HK-2 (cell line): ENCODE measurements around the gene TFDP1.
"Not testable (repeated sequence)": the region's sequence is repeated elsewhere in the genome, so short reads cannot be mapped to it uniquely, and the experiment has no call there.

Source experiments
- DNase-seq: peaks from one replicate; pipeline ENCODE4 v3.0.0-alpha.2; 2018; ENCODE audit not compliant: unreplicated experiment

The TFDP1 gene

DNA sequence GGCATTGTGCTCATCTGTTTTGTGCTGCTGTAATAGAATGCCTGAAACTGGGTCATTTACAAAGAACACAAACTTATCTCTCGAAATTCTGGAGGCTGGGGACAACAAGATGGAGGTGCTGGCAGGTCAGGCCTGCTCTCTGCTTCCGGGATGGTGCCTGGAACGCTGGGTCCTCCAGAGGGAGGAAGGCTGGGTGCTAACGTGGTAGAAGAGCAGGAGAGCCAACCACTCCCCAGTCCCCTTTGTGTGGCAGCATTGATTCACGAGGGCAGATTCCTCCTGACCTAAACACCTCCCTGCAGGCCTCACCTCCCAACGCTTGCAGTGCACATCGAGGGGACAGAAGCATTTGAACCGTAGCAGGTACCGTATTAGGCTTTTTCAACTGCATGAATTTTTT is 34.1 kb upstream of the TFDP1 start:
- no peak for DNase-seq

DNA sequence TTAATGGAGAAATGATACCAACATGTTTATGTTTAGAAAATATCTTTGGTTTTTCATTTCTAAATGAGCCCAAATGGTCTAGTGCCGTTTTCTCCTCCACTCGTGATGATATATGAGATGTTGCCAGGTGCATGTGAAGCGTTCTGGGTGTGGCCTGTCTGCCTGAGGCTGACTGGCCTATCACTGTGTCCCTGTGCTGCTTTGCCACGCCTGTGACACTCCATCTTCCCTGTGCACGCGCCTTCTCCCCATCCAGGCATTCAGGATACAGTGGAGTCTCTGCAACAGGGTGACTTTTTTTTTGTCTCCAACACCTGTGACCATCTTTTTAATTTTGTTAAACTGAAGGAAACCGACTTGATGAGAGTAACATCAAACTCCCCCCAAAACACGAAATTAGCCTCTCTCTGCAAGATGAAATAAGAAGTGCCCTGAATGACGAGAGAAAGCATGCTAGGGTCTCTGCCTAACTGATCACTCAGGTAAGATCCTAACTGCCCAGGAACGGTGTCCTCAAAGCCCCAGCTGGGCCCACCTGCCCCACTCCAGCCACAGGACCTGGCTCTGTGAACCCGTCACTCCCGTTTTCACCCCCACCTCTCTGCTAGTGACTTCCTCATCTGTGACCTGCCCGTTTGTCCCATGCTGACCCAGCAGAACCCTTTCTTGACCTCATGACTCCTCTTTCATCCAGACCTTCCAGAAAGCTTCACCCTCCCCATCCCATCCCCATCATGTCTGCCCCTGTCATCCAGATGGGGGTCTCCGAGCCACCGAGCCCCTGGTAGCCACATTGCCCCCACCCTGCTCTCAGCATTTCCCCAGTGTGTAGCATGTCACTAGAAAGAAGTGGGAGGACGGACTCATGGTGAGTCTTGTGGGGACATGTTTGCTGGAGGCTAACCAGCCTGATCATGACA is 33.2 kb upstream of the TFDP1 start:
- no peak for DNase-seq

DNA sequence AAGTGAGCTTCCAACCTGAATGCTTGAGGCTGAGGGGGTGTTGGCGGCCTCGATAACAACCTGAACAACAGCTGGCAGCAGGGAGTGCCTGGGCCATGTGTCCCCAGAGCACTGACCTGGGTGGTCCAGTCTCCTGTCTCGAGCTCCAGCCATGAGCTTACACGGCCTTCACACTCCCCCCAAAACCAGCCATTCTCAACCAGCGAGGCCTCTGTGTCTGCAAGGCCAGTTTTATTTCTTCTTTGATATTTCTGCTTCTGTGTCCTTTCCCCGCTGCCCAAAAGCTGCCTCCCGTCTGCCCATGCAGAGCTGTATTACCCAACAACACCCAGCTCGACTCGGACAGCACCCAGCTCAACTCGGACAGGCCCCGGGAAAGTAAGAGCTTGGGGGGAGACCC is 32.5 kb upstream of the TFDP1 start:
- no peak for DNase-seq

DNA sequence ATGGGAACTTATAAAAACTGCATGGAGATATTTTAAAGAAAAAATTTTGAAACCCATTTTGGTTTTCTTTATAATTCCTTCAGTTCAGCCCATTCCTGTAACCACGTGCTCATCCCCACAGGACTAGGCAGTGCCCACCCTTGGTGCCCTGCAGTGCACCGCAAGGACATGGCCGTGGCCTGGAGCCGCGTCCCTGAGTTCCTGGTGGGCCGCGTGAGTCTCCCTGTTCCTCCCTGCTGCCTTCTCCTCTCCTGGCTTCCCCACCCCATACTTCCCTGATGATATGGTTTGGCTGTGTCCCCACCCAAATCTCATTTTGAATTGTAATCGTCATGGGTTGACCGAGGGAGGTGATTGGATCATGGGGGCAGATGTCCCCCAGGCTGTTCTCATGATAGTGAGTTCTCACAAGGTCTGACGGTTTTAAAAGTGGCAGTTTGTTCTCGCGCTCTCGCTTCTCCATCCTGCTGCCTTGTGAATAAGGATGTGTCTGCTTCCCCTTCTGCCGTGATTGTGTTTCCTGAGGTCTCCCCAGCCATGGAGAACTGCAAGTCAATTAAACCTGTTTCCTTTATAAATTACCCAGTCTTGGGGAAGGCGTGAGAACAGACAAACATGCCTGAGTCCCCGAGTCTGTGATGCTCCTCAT is 31.6 kb upstream of the TFDP1 start:
- no peak for DNase-seq

DNA sequence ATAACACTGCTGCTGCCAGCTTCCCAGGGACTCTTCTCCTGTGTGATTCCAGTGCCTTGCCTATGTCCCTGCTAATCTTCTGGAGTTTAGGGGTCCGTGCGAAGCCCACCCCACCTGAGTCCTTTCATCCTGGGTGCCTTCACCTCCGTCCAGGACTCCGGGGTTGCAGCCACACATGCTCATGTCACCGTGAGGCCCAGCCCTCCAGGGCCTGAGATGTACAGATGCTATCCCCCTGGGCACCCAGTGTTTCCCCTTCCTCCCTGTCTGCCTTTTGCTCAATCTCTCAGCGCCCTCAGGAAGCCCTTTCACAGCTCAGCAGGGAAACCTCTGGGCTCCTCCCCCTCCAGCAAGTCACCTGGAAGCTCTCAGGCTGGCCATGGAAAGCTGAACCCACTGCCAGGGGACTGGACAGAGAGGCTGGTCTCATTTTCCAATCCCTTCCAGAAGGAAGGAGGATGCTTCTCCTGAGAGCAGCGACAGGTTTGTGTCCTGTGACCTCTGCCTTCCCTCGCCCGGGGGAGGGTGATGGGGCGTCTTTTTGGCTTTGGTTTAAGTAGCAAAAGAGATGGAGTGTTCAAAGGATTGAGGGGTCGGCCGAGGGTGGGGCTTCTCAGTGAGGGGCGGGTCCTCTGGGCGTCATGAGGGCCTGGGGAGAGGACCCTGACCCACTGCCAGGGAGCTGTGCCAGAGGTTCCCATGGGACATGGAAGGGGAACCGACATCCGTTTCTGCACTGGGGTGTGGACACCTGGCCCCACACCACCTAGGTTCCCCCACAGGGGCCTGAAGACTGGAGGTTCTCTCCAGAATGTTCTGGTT is 30.8 kb upstream of the TFDP1 start:
- DNase-seq = no peak

DNA sequence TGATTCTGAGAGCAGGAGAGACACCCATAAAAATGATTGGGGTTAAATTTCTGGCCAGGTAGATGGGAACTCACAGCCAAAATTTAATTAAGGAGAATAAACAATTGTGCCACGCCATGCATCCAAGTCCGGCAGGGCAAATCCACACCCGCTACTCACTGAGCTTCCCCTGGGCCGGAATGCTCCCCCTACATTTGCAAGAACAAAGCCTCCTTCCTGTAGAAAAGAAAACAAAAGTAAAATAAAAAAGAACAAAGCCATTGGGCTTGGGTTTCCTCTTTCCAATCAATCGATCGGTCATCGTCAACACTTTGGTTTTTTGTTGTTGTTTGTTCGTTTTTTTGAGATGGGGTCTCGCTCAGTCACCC is 30.2 kb upstream of the TFDP1 start:
- no peak for DNase-seq

DNA sequence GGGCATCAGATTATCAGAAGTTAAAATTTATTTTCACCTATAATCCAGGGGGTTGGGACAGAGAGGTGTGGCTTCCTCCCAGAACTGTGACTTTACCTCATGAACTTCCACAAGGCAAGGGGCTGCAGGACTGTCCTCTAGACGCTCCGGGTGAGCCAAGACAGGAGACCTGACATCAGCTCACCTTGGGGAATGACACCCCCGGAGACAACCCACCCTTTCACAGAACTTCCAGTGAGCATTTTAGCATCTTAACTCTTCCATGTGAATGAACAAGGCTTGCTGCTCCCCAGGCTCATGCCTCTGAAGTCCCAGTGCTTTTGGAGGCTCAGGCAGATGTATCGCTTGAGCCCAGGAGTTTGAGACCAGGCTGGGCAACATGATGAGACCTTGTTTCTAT is 29.4 kb upstream of the TFDP1 start:
- no peak for DNase-seq

DNA sequence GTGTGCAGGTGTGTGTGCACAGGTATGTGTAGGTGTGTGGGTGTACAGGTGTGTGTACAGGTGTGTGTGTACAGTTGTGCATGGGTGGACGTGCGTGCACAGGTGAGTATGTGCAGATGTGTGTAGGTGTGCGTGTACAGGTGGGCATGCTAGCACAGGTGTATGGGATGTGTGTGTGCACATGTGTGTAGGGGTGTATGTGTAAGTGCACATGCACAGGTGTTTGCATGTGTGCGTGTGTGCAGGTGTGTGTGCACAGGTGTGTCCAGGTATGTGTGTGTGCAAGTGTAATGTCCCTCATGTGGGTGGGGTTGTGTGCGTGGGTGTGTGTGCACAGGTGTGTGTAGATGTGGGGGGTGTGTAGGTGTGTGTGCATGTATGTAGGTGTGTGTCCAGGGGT is 27.5 kb upstream of the TFDP1 start:
- no peak for DNase-seq

DNA sequence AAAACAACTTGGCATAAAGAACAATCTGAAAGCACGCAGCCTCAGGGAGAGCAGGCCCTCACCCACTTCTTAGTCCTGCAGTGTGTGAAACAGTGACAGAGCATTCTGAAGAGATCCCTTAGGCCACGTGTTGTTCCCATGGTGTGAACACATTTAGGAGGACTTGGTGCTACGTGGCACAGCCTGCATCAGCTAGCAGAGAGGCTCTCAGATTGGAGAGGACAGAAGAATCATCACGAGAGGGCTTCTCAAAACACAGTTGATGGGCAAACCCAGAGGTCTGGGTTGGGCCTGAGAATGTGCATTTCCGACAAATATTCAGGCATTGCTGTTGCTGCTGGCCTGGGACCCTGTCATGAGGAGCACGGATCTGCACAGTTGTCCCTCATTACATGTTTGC is 26.1 kb upstream of the TFDP1 start:
- no peak for DNase-seq

DNA sequence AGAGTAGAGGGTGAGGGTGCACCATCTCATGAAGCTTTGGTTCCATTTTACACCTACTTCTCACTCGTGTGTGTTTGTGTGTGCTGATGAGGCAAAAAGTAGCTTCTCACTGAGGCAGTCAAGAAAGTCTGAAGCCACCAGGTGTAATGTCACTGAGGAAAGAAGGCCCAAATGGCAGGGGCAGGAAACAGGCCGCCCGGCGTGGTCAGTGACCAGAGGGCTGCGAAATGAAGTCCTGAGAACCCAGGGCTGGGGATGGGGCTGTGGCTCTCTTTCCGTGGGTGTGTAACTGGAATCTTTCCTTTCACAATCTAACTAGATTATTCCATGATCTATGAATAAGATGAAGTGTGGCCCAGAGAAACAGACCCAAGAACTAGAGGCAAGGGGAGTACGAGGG is 25.5 kb upstream of the TFDP1 start:
- no peak for DNase-seq

DNA sequence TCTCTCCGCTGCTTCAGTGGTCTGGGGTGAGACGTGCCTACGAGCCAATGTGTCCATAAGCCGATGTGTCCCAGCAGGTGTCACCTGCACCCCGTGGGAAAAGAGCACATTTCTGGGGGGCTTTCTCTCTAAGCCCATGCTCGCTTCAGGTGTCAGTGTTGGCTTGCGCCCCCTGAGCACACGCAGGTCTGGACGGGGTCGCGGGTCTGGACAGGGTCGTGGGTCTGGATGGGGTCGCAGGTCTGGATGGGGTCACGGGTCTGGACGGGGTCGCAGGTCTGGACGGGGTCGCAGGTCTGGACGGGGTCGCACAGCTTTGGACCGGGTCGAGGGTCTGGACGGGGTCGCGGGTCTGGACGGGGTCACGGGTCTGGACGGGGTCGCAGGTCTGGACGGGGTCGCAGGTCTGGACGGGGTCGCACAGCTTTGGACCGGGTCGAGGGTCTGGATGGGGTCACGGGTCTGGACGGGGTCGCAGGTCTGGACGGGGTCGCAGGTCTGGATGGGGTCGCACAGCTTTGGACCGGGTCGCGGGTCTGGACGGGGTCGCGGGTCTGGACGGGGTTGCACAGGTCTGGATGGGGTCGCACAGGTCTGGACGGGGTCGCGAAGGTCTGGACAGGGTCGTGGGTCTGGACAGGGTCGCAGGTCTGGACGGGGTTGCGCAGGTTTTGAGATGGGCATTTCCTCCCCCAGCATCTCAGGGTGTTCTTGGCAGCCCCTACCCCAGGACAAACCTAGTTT is 24.5 kb upstream of the TFDP1 start:
- DNase-seq = no peak

DNA sequence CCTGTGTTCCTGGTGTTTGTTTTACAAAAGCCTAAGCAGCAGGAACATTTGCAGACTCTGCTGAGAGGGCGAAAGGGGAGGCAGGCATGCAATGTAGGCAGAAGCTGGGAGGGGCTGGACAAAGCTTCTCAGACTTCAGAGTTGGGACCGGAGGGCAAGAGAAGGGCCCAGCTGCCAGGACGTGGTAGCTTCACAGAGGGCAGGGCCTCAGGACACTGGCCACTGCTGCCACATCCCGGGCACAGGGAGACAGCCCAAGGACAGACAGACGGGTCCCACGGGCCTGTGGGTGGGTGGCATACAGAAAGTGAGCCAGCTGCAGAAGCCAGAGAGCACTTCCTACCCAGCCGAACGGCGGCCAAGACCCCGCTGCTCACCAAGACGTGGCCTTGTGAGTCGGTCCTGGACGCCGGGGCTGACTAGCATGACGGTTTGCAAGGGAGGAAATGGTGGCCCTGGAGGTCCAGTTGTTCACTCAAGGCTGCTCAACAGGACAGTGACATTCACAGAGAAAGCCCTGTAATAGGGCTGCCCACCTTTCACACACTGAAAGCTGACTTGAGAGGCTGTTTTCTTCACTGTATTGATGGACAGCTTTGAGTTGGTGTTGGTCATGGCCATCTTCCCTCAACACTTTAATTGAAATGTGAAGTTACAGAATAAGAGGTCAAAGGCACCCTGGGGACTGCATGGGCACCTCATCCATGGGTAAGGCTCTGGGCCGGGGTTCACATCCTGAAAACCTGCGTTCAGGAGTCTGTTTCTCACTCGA is 23.7 kb upstream of the TFDP1 start:
- DNase-seq = no peak

DNA sequence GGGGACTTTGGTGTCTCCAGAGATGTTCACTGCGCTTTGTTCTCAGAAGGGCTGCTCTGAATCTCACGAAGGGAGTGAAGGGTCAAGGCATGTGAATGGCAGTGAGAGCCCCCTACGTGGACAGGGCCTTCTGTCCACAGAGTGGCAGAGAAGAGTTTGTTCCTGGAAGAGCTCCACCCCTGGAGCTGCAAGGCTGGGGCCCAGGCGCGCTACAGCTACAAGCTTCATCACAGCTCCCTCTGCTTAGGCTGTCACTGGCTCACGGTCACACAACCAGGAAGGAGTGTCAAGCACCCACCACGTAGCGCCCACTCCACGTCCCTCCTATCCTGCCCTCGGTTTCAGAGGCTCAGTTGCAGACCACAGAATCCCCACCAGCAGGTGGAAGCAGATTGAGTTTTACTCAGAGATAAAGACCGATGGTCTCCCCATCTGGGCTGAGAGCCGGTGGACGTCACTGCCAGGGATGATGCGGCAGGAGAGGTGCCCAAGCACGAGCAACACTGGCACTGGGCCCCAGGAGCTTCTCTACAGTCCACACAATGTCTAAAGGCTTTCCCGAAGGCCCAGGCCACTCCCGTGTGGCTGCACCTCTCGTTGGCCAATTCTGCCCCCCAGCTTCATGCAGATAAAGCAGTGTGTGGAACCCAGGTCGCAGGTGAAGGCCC is 23.0 kb upstream of the TFDP1 start:
- no peak for DNase-seq

DNA sequence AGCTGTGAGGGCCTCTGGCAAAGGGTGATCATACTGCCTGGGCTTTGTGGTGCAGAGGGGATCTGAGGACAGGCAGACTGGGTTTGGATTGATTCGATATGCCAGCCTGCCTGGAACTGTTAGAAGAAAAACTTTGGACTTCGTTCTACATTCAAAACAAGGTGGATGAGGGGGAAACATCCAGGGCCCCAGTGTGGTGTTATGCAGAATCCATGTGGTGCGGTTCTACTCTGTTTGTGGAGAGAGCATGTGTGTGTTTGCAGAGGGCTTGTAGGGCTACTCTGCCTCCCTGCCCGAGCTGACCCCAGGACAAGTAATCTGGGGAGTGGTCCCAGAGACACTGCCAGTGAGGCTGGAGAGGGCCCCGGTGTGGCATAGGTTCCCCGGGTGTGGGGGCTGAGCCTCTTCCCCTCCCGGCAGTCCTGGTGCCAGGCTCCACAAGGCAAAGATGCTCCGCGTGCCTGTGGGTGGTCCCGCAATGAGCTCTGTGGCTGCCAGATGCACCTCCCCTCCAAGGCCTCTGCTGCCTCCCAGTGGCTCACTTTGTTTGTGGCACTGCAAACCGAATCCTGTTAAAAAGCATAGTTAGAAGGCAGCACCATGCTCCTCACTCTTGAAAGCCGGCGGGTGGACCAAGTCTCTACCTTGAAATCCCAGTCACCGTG is 22.3 kb upstream of the TFDP1 start:
- DNase-seq = peak; percentile 32

DNA sequence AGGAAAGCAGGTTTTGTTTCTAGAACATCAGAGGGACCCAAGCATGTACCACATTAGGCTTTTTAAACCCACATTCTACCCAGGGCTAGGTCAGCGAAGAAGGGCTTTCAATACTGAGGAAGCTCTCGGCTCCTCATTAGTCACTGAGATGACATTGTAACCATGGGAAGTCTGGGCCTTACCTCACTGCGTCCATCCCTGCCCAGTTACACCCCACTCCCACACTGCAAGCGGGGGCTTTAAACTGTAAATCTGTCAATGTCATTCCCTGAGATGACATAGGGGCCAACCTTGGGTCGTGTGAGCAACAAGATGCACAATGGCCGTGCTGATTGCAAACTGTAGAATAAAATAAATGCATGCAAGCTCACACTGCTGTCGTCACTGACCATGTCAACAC is 21.7 kb upstream of the TFDP1 start:
- DNase-seq = no peak

DNA sequence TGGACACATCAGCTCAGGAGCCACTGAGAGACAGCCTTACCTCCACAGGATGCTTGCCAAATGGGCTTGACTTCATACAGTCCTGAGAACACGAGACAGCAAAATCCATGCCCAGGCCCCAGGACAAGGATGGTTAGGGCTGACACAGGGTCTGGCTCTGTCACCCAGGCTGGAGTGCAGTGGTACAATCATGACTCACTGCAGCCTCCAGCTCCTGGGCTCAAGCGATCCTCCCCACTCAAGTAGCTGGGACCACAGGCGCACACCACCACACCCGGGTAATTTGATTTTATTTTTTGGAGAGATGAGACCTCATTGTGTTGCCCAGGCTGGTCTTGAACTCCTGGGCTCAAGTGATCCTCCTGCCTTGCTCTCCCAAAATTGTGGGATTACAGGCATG is 21.0 kb upstream of the TFDP1 start:
- DNase-seq = not testable (repeated sequence)

DNA sequence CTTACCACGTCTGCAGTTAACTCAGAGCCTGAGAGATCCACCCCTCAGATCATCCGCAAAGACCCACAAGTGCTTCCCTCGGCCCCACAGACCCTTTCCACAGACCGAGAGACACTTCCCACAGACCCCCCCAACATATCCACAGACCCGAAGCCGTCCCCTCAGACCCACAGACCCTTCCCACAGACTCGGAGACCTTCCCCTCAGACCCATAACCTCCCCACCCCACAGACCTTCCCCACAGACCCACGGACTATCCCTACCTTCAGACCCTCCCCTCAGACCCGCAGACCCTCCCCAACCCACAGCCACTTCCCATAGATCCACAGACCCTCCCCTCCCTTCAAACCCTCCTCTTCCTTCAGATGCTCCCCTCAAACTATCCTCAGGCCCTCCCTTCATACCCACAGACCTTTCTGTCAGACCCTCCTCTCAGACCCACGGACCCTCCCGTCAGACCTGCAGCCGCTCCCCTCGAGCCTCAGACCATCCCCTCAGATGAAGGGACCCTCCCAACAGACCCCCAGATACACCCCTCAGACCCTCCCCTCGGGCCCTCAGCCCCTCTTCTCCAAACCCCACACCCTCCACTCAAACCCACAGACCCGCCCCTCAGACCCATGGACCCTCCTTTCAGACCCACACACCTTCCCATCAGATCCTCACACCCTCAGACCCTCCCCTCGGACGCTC is 20.1 kb upstream of the TFDP1 start:
- DNase-seq = no peak

DNA sequence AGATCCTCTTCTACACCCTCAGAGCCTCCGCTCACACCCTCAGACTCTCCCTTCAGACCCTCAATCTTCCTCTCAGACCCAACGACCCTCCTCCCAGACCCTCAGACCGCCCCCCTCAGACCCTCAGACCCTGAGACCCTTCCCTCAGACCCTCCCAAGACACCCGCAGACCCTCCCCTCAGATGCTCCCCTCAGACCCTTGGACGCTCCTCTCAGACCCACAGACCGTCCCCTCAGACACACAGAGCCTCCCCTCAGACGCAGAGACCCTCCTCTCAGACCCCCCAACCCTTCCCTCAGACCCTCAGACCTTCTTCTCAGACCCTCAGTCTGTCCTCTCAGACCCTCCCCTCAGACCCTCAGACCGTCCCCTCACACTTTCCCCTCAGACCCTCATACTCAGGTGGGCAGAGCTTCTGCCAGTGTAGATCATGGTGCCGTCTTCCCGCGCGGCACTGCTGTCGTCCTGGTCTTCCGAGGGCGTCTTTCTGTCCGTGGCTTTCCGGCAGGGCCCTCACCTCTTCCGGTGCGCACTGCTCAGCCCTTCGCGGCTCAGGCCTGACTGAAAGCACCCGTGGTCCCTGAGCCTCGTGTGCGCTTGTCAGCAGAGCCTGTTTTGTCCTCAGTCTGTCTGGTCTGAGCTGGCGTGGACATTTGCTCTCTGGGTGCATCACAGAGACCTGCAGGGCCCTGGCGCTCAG is 18.9 kb upstream of the TFDP1 start:
- no peak for DNase-seq

DNA sequence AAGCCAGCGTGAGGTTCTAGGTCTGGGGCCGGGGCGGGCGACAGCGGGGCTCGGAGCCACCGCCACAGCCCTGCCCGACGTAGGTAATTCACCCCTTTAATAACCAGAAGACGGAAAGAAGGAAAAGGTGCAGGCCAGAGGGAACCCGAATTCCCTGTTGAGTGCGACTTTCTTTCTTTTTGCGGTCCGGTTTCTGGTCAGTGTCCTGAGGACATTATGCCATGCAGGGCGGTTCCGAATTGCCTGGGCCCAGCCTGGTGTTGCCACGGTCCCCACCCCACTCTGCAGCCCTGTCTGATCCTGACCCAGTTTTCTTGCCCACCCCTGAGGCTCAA is 18.4 kb upstream of the TFDP1 start:
- no peak for DNase-seq
